Activated naive CD4-positive, alpha-beta T cell treated with anti-CD3 and anti-CD28 coated beads for 36 hours (primary cell): ENCODE results near the gene EBPL. TPM values are rescaled to one million over a fixed set of nuclear protein-coding genes. Genes with fewer than 3 reads are reported as not detected.
A peak's percentile ranks its signal among the peaks of the same experiment; 100 is the strongest.

Experiments
- CTCF ChIA-PET: fragments of 350-600 bp; sonication (Branson Sonifier 250); formaldehyde crosslinking; loops from one replicate; lab custom pipeline; 2021; ENCODE audit warnings: antibody characterized with exemption; lab: Charles Lee
- DNase-seq: peaks from one replicate; pipeline ENCODE4 v3.0.0-alpha.2; 2020
- H3K27ac Mint-ChIP-seq: one replicate; pipeline ENCODE4 v1.8.0; 2021; ENCODE audit warnings: mild to moderate bottlenecking, mixed read lengths
- H3K27me3 Mint-ChIP-seq: one replicate; pipeline ENCODE4 v1.8.0; 2021; ENCODE audit warnings: low read depth, mixed read lengths
- H3K36me3 Mint-ChIP-seq: one replicate; pipeline ENCODE4 v1.8.0; 2021; ENCODE audit warnings: low read depth, mixed read lengths
- H3K4me1 Mint-ChIP-seq: one replicate; pipeline ENCODE4 v1.8.0; 2021; ENCODE audit warnings: low read depth, mixed read lengths
- H3K4me3 Mint-ChIP-seq: one replicate; pipeline ENCODE4 v1.8.0; 2021; ENCODE audit warnings: mild to moderate bottlenecking, moderate library complexity, mixed read lengths
- H3K9me3 Mint-ChIP-seq: one replicate; pipeline ENCODE4 v1.8.0; 2021; ENCODE audit warnings: mixed read lengths
- intact Hi-C: fragments of 100-400 bp; cut with micrococcal nuclease; formaldehyde crosslinking; loops from one replicate; pipeline ENCODE4 v1.15.1; 2023
- total RNA-seq, 2 experiments: library from RNA; stranded (reverse); gene quantifications; one replicate each; pipeline ENCODE4 v1.2.3, GENCODE V29; 2021

The EBPL gene
- total RNA-seq, 2 experiments from 2014 or later: 46.8 to 49.3 TPM

DNA sequence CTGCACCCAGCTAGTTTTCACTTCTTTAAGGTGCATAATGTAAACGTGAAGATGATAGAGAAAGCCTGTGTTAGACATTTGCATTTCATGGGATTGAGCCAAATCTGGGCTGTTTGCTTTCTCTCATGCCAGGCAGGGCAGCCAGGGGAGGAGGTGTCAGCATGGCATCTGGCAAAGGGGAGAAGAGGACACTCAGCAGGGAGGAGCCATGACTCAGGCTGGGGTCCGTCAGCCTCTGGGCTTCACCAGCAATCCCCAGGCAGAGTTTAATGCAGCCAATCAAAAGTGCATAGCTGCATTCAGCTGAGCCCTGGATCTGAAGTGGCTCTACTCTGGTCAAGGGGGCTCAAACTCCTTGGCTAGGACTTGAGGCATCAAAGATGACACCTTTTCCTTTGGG, 23.5 kb downstream of the EBPL start:
- DNase-seq: no peak
- Mint-ChIP-seq H3K27me3 (no peaks in the 10 kb centered on the region), H3K27ac (no peak overlapping the region), H3K4me3 (no peak overlapping the region), H3K4me1 (no peaks in the 10 kb centered on the region), H3K9me3 (no peaks in the 10 kb centered on the region), H3K36me3 (peaks cover 18% of the 10 kb centered on the region)
- CTCF ChIA-PET: no interaction called here
- intact Hi-C loops: loop anchor here (5.0 kb wide), 1 partner anchor 270 kb away; the partner anchor contains the start of gene SPRYD7

GRCh38 chr13:49664606-49665005, 26.7 kb downstream of the EBPL start:
- Mint-ChIP-seq H3K36me3 (peaks cover 22% of the 10 kb centered on the region), H3K27me3 (no peaks in the 10 kb centered on the region), H3K9me3 (no peaks in the 10 kb centered on the region), H3K4me1 (no peaks in the 10 kb centered on the region), H3K4me3 (no peak overlapping the region), H3K27ac (no peak overlapping the region)
- DNase-seq: no peak
- intact Hi-C loops: loop anchor here (5.0 kb wide), 1 partner anchor 273 kb away; the partner anchor contains the start of gene SPRYD7
- CTCF ChIA-PET: no interaction called here

- CTCF ChIA-PET: no interaction called here
- no peak for DNase-seq
- Mint-ChIP-seq H3K27ac (no peak overlapping the region), H3K36me3 (peaks cover 8% of the 10 kb centered on the region), H3K9me3 (no peaks in the 10 kb centered on the region), H3K4me1 (no peaks in the 10 kb centered on the region), H3K4me3 (no peak overlapping the region), H3K27me3 (no peaks in the 10 kb centered on the region)
- intact Hi-C loops: no loop called here
These were observed 34.0 kb downstream of the EBPL start for GRCh38 chr13:49657241-49657641.

DNA sequence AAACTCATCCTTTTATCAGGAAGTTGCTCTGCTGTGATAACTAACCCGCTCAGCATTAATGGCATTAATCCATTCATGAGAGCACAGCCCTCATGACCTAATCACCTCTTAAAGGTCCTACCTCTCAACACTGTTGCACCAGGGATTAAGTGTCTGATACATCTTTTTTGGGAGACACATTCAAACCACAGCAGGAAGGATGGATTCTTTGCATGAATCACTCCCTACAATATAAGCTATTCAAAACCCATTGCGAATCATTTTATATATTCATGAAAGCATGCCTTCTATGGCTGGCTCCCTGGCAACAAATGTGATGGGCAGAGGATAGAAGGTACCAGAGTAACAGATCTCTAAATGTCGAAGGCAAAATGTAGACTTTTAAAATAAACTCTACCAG, 35.4 kb downstream of the EBPL start:
- Mint-ChIP-seq H3K27ac (no peak overlapping the region), H3K4me1 (no peaks in the 10 kb centered on the region), H3K9me3 (no peaks in the 10 kb centered on the region), H3K27me3 (no peaks in the 10 kb centered on the region), H3K4me3 (no peak overlapping the region), H3K36me3 (peaks cover 8% of the 10 kb centered on the region)
- CTCF ChIA-PET: no interaction called here
- no peak for DNase-seq
- intact Hi-C loops: no loop called here

DNA sequence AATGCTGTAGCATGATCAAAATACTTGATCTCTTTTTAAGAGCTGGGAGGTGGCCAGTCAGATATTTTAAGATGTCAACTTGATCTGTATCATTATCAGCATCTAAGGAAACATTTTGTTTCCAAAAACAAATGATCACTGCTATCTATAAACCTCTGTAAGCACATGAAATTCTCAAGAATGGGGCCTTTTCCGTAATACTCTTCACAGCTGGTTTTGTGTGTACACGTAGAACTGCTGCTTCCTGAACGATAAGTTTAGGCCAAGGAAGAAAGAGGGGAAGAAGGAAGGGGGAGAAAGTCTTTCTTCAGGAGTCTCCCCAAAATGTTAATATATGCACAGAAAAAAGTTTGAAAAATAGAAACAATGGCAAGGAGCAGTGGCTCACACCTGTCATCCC, 37.3 kb downstream of the EBPL start:
- Mint-ChIP-seq H3K4me1 (no peaks in the 10 kb centered on the region), H3K4me3 (no peak overlapping the region), H3K36me3 (peaks cover 3% of the 10 kb centered on the region), H3K9me3 (no peaks in the 10 kb centered on the region), H3K27ac (no peak overlapping the region), H3K27me3 (no peaks in the 10 kb centered on the region)
- intact Hi-C loops: no loop called here
- no peak for DNase-seq
- CTCF ChIA-PET: interaction anchor here (0.7 to 1.6 kb wide), 2 partner anchors 16 to 171 kb away, joined by 3 read pairs; no protein-coding TSS in a partner anchor

DNA sequence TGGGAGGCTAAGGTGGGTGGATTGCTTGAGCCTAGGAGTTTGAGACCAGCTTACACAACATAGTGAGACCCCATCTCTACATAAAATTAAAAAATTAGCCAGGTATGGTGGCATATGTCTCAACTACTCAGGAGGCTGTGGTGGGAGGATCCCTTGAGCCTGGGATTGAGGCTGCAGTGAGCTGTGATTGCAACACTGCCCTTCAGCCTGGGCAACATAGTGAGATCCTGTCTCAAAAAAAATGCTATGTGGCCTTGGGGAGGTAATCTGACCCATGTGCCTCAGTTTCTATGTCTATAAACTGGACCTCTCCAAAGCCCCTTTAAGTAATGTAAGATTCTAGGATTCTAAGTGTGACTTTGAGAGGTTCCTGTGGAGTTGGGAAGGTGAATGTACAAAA, 37.8 kb downstream of the EBPL start:
- DNase-seq: no peak
- CTCF ChIA-PET: interaction anchor here (0.7 to 1.6 kb wide), 2 partner anchors 17 to 171 kb away, joined by 3 read pairs; no protein-coding TSS in a partner anchor
- intact Hi-C loops: no loop called here
- Mint-ChIP-seq H3K9me3 (no peaks in the 10 kb centered on the region), H3K4me3 (no peak overlapping the region), H3K4me1 (no peaks in the 10 kb centered on the region), H3K36me3 (peaks cover 1% of the 10 kb centered on the region), H3K27ac (no peak overlapping the region), H3K27me3 (no peaks in the 10 kb centered on the region)

GRCh38 chr13:49652355-49653305, 38.7 kb downstream of the EBPL start:
- no peak overlapping the region for H3K4me3 Mint-ChIP-seq
- H3K36me3 Mint-ChIP-seq: no peaks in the 10 kb centered on the region
- CTCF ChIA-PET: no interaction called here
- peak; percentile 52 for DNase-seq
- no peaks in the 10 kb centered on the region for H3K9me3 Mint-ChIP-seq
- H3K27me3 Mint-ChIP-seq: no peaks in the 10 kb centered on the region
- H3K27ac Mint-ChIP-seq: no peak overlapping the region
- no peaks in the 10 kb centered on the region for H3K4me1 Mint-ChIP-seq
- intact Hi-C loops: loop anchor here (1.0 kb wide), 1 partner anchor 196 kb away; no protein-coding TSS in a partner anchor

DNA sequence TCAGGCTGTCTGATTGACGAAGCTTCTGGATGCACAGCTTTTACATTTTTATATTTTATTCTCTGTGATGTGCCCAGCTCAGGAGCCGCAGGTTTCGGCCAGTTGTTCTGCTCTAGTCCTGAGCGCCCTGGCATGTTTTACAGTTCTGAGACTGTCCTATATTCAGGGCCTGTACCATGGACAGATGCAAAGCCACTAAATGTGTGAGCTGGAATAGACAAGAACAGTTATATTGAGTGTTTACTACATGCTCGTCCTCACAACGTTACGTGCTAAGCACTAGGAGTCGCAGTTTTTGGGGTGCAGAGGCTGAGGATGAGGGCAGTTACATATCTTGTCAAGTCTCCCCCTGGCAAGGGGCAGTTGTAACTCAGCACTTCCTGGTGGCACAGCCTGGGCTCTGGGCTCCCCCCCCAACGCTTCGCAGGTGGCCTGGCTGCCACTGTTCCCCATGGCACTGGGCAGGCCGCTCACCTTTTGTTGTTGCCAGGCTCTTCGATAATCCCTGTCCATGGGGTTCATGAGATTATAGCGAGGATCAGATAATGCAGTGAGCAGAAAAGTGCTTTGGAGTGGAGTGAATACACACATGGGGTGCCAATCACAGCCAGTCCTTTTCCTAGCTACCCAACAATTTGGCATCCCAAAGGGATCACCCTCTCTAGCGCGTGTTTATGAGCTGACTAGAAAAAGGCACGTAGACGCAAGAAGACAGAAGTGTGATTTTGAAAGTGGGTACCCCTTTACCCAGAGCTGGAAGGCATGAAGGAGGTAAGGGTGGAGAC, 39.5 kb downstream of the EBPL start:
- H3K27ac Mint-ChIP-seq: no peak overlapping the region
- no peaks in the 10 kb centered on the region for H3K27me3 Mint-ChIP-seq
- no peaks in the 10 kb centered on the region for H3K9me3 Mint-ChIP-seq
- H3K4me1 Mint-ChIP-seq: no peaks in the 10 kb centered on the region
- no peak for DNase-seq
- CTCF ChIA-PET: no interaction called here
- H3K36me3 Mint-ChIP-seq: no peaks in the 10 kb centered on the region
- intact Hi-C loops: loop anchor here (1.0 kb wide), 1 partner anchor 197 kb away; no protein-coding TSS in a partner anchor
- no peak overlapping the region for H3K4me3 Mint-ChIP-seq

- Mint-ChIP-seq H3K4me1 (peaks cover 5% of the 10 kb centered on the region), H3K4me3 (no peak overlapping the region), H3K9me3 (no peaks in the 10 kb centered on the region), H3K36me3 (no peaks in the 10 kb centered on the region), H3K27ac (no peak overlapping the region), H3K27me3 (no peaks in the 10 kb centered on the region)
- DNase-seq: no peak
- CTCF ChIA-PET: interaction anchor here (0.5 to 0.7 kb wide), 3 partner anchors 22 to 541 kb away, joined by 3 to 6 read pairs (median 3); partner anchors contain the start of gene ARL11
- intact Hi-C loops: no loop called here
These were observed 41.3 kb downstream of the EBPL start for GRCh38 chr13:49649963-49650312.

DNA sequence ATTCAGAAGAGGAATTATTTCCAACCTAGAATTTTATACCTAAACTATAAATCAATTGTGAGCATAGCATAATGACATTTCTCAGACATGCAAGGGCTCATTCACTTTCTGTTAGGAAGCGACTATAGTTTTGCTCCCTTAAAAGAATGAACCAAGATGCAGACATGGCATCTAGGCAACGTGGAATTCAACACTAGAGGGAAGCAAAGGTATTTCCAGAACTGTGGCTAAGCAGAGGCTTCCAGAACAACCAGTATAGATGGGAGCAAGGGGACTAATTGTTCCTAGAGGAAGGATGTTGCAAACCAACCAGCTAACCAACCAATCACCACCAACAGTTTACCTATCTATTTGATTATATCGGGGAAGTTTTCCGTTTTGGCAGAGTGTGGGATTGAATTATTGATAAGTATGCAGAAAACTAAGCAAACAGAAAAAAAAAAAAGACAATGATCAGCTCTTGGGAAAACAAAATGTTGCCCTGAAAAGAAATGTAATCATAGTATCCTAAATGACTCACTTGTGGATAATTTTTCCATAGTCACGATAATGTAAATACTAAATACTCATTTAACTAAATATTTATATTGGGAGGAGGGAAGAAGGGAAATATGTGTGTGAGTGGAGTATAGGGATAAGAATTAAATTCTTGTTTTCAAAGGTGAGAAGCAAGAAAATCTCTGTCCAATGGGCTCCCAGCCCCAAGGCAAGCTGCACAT, 41.9 kb downstream of the EBPL start:
- Mint-ChIP-seq H3K27me3 (no peaks in the 10 kb centered on the region), H3K4me3 (no peak overlapping the region), H3K36me3 (no peaks in the 10 kb centered on the region), H3K9me3 (no peaks in the 10 kb centered on the region), H3K4me1 (peaks cover 5% of the 10 kb centered on the region), H3K27ac (no peak overlapping the region)
- CTCF ChIA-PET: interaction anchor here (0.5 to 0.7 kb wide), 3 partner anchors 21 to 542 kb away, joined by 3 to 6 read pairs (median 3); partner anchors contain the start of gene ARL11
- intact Hi-C loops: no loop called here
- no peak for DNase-seq

DNA sequence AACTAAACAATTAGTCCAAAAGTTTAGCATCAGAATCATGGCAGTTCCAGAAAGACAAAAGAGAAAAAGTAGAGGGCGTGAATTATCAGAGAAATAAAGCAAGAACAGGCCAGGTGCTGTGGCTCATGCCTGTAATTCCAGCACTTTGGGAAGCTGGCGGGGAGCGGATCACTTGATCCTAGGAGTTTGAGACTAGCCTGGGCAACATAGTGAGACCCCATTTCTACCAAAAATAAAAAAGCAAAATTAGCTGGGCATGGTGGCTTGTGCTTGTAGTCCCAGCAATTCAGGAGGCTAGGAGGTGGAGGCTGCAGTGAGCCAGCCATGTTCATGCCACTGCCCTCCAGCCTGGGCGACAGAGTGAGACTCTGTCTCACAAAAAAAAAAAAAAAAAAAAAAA, 44.6 kb downstream of the EBPL start:
- H3K27ac Mint-ChIP-seq: no peak overlapping the region
- intact Hi-C loops: no loop called here
- H3K4me1 Mint-ChIP-seq: peaks cover 6% of the 10 kb centered on the region
- H3K36me3 Mint-ChIP-seq: no peaks in the 10 kb centered on the region
- H3K4me3 Mint-ChIP-seq: no peak overlapping the region
- no peak for DNase-seq
- no peaks in the 10 kb centered on the region for H3K27me3 Mint-ChIP-seq
- CTCF ChIA-PET: no interaction called here
- no peaks in the 10 kb centered on the region for H3K9me3 Mint-ChIP-seq

DNA sequence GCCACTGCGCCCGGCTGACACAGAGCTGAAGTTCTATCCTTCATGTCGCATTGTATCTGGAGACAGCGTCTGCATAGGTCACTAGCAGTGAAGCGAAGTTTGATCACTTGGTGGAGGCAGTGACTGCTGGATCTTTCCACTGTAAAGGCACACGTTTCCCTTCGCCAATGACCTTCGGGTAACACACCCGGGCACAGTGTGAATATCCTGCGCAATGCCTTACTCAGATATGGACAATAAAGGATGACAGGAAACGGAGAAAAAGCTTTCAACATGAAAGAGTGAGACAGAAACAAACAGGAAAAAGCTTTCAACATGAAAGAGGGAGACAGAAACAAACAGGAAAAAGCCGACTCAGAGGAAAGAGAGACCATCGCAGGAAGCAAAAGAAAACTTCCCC, 45.8 kb downstream of the EBPL start:
- no peaks in the 10 kb centered on the region for H3K27me3 Mint-ChIP-seq
- no peak overlapping the region for H3K27ac Mint-ChIP-seq
- H3K36me3 Mint-ChIP-seq: no peaks in the 10 kb centered on the region
- no peaks in the 10 kb centered on the region for H3K9me3 Mint-ChIP-seq
- no peak overlapping the region for H3K4me3 Mint-ChIP-seq
- peaks cover 6% of the 10 kb centered on the region for H3K4me1 Mint-ChIP-seq
- peak; percentile 33 for DNase-seq
- CTCF ChIA-PET: interaction anchor here (0.6 kb wide), 1 partner anchor 34 kb away, joined by 4 read pairs; no protein-coding TSS in a partner anchor
- intact Hi-C loops: no loop called here
